ENCODE data around the gene SPATA3. TPM values are rescaled to one million over a fixed set of nuclear protein-coding genes. Genes with fewer than 3 reads are reported as not detected.

SPATA3 gene
- total and polyA plus RNA-seq, 2 of the 13 experiments (the other 11 are each of a cell fraction or from before 2014, with no cell fraction given), result not detected

GRCh38 chr2:231032575-231033140 is 36.7 kb downstream of the SPATA3 start:
- DNase-seq (ENCODE audit: low spot score), result no peak
- no peaks in the 10 kb centered on the region for H3K9me3 ChIP-seq (ENCODE audit: low read length)
- H3K36me3 ChIP-seq (replicated peaks in 1 of 2; ENCODE audit: control insufficient read depth in 1 of 2, insufficient read depth in 2 of 2, low read length in 2 of 2), result no peaks in the 10 kb centered on the region
- no TSS peak for BruUV-seq (replicated peaks)
- intact Hi-C loops (cut with micrococcal nuclease; ENCODE audit: unreplicated experiment), result no loop called here
- no peak overlapping the region for H3K4me3 ChIP-seq (replicated peaks in 1 of 3; ENCODE audit: insufficient read depth in 1 of 3, low read depth in 2 of 3, low read length in 3 of 3)
- in situ Hi-C loops (cut with HindIII; ENCODE audit: extremely low pct_ligation_motif_present, low pct_unique_long_range_greater_than_20kb), result no loop called here
- WGBS (ENCODE audit: low lambda C conversion rate), result 64% methylated on average over 4 of the region's 5 CpGs
- no peak for FAIRE-seq
- H4K20me1 ChIP-seq (ENCODE audit: insufficient read depth, low read length), result no peaks in the 10 kb centered on the region
- no peaks in the 10 kb centered on the region for H3K27me3 ChIP-seq (ENCODE audit: control insufficient read depth in 1 of 2, insufficient read depth in 2 of 2, low read length in 2 of 2)
- H2AFZ ChIP-seq (ENCODE audit: low read length), result no peak overlapping the region
- peak overlapping the region; percentile 89 for H3K27ac ChIP-seq (ENCODE audit: extremely low read length, insufficient read depth, low read length)
- H3K79me2 ChIP-seq (ENCODE audit: insufficient read depth, low read length), result peaks cover 12% of the 10 kb centered on the region
- no peak overlapping the region for H3K4me2 ChIP-seq (ENCODE audit: low read depth, low read length)
- no peak overlapping the region for H3K9ac ChIP-seq (ENCODE audit: insufficient read depth, low read depth, low read length)
- ATAC-seq, result no peak
- POLR2A ChIA-PET, result interaction anchor here (1.2 to 5.1 kb wide), 2 partner anchors 15 to 19 kb away, joined by 5 to 66 read pairs; no protein-coding TSS in a partner anchor
- CTCF ChIA-PET (ENCODE audit: low intra/inter-chr PET ratio, low total read pairs), result no interaction called here
- peaks cover 69% of the 10 kb centered on the region for H3K4me1 ChIP-seq (ENCODE audit: insufficient read depth, low read length)
- TF ChIP-seq NFKB2 (CRISPR knock-in tag; IDR thresholded peaks at IDR 0.05; ENCODE audit: borderline replicate concordance) (no peak; the same call in 1 of the 2 replicates), BHLHE40 (IDR thresholded peaks at IDR 0.05; ENCODE audit: low read length) (no peak), ZMYM2 (CRISPR knock-in tag; IDR thresholded peaks at IDR 0.05) (no peak), RFXAP (CRISPR knock-in tag; IDR thresholded peaks at IDR 0.05; ENCODE audit: borderline replicate concordance) (no peak), ZBTB21 (CRISPR knock-in tag; IDR thresholded peaks at IDR 0.05) (no peak), ZNF350 (CRISPR knock-in tag; IDR thresholded peaks at IDR 0.05; ENCODE audit: borderline replicate concordance, low read depth) (0 out of 2 replicates have a peak, but pooled peaks have one; percentile 5), ZNF687 (CRISPR knock-in tag; IDR thresholded peaks at IDR 0.05) (peak; percentile 80), ZNF235 (CRISPR knock-in tag; IDR thresholded peaks at IDR 0.05; ENCODE audit: borderline replicate concordance) (no peak), ZBTB3 (CRISPR knock-in tag; IDR thresholded peaks at IDR 0.05; ENCODE audit: borderline replicate concordance, low read depth) (no peak), LBX2 (CRISPR knock-in tag; IDR thresholded peaks at IDR 0.05; ENCODE audit: borderline replicate concordance) (peak; percentile 67; the same call in 1 of the 2 replicates)
